GM19463 (cell line): ENCODE data around the gene ADM5.
A peak's percentile ranks its signal among the peaks of the same experiment; 100 is the strongest.

Experiments used
- ATAC-seq: cut with Tn5 transposase; IDR thresholded peaks from one replicate; pipeline ENCODE4 v1.9.1; 2021; ENCODE audit warnings: mild to moderate bottlenecking, moderate library complexity; ENCODE audit not compliant: unreplicated experiment

ADM5 gene

DNA sequence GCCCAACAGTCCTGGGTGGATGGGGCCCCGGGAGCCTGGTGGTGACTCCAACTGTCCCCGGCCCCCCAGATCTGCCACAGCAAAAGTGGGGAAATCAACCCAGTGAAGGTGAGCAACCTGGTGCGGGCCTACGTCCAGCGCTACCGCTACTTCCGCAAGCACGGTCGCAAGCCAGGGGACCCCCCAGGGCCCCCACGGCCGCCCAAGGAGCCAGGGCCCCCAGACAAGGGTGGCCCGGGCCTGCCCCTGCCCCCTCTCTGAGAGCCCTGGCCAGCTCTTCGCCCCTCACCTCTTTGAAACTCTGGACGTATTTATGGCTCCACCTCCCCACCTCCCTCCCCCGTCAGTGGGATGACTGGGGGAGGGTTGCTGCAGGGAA lies 31.3 kb upstream of the ADM5 start:
- ATAC-seq = no peak

DNA sequence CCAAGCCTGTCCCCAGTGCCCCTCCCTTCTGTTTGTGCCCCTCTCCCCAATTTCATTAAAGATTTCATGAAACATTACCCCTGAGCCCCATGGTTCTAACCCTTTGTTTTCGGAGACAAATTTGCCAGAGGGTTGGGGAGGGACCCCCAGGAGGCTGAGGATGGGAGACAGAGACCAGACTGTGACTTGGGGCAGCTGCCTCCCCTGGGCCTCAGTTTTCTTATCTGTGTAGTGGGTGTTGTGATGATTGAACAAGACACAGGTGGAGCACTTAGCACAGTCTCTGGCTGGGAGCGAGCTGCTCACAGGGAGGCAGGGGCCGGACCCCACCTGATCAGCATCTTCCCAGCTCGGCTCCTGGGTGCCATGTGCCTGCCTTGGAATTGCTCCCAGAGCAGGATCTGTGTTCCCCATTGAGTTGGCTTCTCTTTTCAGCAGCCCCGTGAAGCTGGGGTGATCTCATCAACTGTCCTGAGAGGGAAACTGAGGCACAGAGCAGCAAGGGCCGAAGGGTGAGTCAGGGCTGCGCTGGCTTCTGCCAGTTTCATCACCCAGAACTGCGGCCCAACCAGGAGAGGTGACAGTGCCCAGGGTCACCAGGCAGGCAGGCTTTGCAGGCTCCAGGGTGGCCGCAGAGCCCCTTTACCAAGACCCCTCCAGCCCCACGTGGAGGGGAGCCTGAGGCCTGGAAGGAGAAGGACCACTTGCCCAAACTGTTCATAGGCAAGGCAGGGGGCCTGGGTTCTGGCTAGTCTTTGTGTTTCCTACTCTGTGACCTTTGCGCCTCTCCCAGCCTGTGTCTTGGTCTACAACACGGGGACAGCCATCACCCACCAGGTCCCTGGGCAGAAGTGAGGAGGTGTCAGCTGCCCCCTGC lies 30.6 kb upstream of the ADM5 start:
- ATAC-seq = no peak

DNA sequence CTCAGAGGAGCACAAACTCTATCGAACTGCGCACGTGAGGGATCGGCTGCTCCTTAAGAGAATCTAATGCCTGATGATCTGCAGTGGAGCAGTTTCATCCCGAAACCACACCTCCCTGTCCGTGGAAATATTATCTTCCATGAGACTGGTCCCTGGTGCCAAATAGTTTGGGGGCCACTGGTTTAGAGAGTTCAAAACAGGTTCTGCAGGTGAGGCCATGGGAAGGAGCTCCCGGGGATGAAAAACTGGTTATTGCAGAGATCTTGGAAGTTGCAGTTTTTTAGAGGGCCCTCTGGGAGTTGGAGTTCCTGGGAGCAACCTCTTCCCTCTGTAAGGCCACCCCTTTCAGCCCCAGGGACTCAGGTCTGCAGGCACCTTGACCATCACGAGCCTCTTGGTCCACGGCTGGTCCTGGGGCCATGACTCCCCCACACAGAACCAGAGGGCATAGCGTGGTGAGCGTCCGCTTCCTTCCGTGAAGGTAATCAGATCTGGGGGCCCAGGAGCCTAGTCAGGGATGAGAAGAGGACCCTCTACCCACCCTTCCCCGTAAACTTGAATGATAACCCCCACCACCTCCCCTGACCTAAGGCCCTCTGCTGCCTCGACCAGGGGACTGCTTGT lies 28.9 kb upstream of the ADM5 start:
- no peak for ATAC-seq

DNA sequence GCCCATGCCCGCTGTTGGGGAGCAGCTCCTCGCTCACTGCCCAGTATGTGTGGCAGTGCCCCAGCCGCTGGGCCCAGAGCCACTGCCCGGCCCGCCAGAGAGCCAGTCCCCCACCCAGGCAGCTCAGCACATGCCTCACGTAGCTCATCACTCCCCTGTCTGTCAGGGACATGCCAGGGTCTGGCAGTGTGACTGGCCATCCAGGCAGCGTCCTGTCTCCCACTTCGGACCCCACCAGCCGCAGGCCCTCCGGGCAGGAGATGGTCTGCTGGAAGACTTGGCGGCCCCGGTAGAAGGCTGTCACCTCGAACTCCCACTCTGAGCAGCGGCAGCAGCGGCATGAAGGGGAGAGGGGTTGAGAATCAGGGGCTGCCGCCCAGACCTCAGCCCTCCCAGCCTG lies 27.4 kb upstream of the ADM5 start:
- ATAC-seq = no peak

DNA sequence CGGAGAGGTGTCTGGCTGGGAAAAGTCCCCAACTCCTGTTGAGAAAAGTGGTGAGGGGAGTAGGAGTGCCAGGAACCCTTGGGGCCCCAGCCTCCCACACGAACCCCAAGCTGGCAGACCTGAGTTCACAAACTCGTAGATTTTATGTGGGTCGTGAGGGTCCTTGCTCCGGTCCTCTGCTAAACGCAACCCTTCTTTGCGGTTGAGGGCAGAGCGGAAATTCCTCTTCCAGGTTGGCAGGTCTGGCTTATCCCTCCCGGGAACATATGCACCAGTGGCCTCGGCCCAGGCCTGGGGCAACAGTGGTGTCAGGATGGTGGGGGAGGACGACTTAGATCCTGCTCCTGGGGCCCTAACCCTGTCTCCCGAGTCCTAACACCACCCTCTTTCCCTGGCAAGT lies 26.2 kb upstream of the ADM5 start:
- no peak for ATAC-seq

DNA sequence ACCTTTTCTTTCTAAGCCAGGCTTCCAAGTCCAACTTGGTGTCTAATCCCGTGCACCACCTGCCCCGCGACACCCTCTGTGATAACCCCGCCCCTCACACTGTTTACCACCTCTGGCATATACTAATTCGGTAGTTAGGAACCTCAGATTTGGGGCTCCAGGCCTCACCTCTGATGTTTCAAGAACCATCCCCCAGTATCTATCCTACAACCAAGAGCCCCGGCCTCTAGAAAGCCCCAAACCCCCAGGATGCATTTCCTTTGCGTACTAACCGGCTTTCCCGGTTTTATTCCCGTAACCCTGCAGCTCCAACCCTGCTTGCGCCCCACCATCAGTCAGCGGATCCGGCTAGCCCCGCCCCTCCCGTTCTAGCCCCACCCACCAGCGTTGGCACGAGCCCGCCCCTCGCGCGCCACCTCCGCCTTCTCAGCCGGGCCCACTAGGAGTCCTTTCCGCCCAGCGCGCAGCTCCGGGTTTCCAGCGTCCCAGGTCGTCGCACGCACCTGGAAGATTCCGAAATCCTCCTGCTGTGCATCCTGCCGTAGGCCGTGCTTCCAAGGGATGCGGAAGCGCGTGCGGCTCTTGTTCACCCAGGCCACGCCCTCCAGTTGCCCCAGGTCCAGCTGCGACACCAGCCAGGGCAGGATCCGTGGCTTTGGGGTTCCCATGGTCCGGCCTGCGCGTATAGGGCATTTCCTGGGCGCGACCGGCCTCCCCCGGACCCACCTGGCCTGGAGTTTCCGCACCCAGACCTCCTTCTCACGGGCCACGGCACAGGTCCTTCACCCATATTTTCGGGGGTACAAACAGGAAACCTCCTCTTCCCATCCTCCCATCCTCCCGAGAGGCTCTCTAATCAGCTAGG lies 25.0 kb upstream of the ADM5 start:
- ATAC-seq = no peak

DNA sequence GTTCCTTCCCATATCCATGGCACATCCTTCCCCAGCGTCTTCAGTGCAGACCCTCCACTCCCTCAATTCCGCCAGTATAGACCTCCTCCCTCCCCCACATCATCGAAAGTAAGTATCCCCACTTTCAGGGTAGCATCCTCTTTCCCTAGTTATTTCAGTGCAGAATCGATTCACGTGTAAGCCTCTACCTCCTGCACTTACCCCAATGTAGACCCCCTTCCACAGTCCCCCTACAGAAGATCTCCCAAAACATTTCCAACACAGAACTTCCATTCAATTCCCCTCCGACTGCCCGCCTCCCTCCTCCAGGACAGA lies 24.4 kb upstream of the ADM5 start:
- no peak for ATAC-seq

DNA sequence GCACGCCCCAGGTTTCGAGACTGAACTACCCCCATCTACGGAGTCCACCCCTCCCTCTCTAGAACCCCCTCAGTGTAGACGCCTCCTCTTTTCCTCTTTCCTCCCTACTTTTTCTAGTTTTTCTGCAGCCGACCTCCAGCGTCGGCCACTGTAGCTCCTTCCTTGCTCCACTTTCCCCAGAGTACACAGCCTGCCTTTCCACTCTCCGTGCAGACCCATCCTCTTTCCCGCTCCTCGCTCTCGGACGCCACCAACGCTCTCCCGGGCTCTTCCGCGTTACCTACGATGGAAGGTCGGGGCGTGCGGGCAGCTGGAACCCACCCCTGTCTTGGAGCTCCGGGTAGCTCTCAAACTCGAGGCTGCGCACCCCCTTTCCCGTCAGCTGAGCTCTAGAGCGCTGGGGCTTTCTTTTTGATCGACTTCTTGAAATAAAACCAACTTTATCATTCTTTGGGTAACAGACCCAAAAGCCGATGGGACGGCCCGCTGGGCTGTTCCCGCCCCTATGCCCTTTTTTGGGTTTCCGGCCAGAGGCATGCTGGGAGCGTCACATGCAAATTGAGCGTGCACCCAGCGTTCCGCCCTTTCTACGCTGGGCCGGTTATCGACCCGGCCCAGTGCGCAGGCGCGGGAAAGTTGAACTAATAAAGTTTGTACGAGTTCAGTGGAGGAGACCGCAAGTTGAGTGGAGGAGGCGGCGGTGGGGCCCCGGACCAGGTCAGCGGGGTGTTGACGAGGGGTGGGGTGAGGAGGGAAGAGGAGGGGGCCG lies 23.9 kb upstream of the ADM5 start, which contains the start of the genes BCL2L12 and IRF3:
Gene BCL2L12 (plus strand): TSS at position 583 of the 769 bp plus-strand sequence. CDS start 760 bp downstream, outside the sequence.
Gene IRF3 (minus strand): TSS at position 507 of the 769 bp plus-strand sequence. CDS start 1,019 bp downstream, outside the sequence.
- ATAC-seq = peak; percentile 83

DNA sequence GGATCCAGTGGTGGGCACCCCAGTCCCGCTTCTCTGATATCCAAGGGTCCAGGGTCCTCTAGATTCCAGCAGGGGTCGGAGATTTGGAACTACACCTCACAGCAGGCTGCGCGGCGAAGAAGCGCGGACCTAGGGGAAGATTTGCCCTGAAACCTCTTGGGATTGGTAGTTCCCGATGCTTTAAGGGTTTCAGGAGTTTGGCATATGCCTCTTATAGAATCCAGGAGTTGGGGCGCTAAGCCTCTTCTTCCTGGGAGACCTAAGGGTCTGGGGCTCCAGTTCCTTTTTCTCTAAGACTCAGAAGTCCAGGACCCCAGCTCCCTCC lies 23.3 kb upstream of the ADM5 start:
- ATAC-seq = no peak

DNA sequence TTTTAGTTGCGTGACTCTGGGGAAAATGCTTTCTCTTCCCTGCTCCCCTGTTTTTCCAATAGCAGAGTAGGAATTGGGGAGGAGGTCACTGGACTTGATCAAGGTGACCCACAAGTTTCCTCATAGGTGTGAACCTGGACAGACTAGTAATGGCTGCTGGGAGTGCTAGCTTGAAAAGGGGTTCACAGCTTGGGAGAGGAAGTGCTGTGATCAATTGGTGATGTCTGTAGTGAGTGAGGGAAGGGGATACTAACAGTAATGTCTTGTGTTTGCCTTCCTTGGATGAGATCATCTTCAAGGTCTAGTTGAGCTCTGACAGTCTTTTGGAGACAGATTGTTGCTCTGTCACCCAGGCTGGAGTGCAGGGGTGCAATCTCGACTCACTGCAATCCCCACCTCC lies 21.9 kb upstream of the ADM5 start:
- ATAC-seq = no peak

DNA sequence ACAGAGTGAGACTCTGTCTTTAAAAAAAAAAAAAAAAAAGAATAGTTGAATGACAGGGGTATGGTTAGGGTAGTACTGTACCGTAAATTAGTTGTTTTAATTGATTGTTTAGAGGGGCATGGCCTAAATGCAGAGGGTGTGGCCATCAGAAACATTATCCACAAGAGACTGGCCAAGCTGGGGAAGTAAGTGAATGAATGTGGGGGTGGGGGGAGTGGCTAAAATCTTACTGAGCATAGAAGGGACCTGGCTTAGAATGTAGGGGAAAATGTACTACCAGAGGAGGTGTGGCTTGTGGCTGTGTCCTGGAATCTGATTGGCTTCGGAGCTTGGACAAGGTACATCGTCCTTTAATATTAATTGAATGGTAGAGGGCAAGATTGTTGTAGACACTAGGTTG lies 19.9 kb upstream of the ADM5 start:
- no peak for ATAC-seq

DNA sequence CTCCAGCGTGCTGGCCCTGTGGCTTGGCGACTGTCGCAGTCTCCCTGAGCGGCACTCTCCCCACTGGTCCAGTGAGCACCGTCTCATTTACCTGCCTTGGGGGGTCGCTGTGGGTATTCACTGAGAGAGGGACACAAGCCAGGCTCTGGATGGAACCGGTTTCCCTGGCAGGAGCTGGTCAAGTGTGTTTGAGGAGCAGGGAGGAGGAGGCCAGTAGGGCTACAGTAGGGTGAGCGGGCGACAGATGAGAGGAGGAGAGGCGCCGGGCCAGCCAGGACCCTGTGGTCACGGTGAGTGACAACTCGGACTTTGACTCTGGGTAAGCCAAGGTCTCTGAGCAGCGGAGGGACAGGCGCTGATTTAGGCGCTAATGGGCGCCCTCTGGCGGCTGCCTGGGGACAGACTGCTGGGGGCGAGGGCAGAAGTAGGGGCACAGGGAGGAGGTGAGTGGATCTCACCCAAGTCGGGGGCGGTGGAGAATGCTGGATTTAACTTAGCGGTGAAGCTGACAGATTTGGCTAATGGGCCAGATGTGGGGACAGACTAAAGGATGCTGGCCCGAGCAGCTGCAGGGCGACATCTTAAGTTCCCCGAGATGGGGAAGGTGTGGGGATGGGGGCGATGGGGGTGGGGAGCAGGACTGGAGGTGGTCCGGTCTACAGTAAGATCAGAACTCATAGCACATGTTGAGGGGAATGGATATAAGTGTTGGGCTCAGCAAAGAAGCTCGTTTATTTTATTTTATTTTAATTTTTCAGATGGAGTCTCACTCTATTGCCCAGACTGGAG lies 17.1 kb upstream of the ADM5 start:
- ATAC-seq = no peak

DNA sequence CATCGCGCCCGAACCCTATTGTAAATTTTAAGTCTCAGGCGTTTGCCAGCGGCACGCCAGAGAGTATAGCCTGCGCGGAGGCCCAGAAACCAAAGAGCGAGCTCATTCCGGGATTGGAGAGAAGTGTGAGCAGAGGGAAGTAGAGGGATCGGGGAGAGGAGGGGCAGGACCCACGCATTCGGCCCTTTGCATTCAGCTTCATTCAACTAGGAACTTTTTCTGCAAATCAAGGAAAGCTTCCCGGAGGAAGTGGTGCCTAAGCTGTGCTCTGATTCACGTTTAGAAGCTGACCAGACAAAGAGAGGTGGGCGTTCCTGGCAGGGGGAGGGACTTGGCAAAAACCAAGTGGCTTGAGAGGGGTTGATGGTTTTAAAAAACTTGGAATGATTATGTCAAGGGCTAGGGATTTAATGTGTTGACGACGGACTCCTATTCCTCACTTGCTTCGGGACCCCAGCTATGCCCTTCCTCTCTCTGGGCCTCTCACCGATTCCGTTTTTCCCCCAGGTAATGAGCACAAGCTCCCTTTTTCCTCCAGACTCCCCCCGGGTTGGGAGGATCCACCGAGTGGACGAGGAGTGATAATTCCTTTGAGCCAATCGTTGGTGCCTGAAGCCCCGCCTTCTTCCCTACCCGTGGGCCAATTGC lies 13.1 kb upstream of the ADM5 start:
- ATAC-seq = no peak

DNA sequence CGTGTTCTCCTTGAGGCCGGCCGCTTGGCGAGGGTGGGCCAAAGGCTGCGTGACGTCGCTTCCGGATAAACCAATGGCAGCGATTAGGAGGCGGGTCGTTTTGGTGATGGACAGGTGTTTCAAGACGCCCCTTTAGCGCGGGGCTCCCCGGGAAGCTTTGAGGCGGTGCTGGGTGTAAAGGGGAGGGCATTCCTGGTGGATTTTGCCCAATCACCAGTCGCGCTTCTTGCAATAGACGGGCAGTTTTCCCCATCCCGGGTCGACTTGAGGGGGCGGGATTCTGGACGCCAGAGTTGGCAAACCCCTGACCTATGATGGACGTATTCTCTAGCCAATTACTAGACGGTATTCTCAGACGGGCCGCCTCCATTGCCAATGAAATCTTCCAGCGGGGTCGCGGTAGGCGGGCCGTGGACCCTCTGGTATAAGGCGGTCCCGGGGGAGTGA lies 12.6 kb upstream of the ADM5 start:
- peak; percentile 66 for ATAC-seq

DNA sequence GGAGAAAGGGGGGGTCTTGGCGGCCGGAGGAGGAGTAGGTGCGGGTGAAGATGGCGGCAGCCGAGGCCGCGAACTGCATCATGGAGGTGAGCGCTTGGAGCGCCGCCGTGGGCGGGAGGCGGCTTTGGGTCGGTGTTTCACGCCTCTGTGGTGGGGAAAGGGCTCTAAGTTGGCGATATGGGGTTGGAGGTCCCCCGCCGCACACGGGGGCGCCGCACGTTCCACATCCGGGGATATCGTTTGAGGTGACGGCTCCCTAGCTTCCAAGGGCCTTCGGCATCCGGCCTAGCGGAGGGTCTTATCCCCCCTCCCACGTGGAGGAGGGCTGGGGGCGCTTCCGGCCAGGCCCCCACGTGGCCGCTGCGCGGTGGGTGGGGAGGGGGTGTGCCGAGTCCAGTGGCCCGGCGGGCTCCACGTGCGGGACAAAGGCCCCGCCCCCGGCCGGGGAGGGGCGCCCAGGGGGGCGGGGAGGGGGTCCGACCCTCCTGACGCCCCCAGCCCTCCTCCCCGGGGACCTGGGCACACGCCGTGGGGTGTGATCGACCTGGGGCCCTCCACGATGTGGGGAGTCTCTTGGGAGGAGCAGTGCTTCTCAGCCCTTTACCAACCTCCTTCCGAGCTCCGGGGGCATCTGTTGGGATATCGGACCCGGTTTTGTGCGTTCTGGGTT lies 12.0 kb upstream of the ADM5 start, which contains the start of gene PRMT1:
Gene PRMT1 (plus strand): TSS at position 41 of the 670 bp plus-strand sequence. CDS start 10 bp downstream, at position 51.
- ATAC-seq = no peak

DNA sequence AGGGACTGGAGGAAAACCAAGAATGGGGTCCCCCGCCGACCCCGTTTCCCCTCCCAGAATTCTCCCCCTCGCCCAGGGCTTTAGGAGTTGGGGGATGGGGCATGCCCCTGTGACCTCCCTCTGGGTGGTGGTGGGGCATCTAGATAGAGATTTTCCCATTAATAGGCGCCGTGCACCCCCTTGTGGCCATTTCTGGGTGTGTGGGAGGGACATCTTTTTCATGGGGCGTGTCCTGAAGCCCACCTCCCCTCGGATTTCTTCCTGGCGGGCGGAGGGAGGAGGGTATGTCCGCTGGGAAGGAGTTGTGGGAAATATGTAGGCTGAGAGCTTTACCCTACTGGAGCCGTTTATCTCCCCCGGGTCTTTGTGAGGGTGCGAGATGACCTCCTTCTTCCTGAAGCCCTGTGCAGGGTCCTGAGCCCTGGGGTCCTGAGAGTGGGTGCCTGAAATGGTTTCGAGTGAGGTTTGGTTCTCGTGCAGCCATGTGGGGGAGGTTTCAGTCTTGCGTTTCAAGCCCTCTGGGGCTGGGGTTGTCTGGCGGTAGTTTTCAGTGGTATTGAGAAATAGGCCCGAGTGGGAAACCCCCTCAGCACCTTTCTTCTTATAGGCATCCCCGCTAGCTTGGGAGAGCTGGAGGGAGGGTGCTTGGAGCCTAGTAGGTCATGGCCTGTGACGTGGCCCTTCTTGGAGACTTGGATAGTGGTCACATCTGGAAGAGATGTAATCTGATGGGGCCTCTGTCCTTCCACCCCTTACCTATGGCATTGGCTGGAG lies 11.3 kb upstream of the ADM5 start:
- no peak for ATAC-seq

DNA sequence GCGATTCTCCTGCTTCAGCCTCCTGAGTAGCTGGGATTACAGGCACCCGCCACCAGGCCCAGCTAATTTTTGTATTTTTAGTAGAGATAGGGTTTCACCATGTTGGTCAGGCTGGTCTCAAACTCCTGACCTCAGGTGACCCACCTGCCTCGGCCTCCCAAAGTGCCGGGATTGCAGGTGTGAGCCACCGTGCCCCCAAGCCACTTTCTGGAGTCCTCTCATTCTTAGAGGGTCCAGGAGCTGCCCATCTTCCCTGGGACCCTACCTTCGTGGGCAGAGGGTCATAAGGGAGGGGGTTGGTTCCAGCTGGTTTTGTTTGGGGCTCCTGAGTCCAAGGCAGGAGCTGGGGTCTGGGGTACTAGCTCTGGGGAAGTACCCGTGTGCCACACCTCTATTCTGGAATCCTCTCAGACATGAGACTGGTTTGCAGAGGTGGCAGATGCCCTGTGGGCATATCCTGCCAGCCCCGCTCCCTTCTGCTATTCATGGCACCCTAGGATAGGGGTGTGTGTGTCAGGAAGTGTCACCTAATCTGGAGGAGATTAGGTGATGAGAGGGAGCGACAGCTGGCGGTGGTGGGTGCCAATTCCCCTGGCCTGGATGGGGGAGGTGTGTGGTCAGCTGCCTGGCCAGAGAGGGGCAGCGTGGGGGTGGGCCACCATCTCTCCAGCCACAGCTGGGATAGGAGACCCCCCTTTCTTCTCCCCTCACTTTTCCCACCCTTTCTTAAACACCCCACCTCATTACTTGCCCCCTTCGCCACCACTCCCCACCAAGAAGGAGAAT lies 10.2 kb upstream of the ADM5 start:
- ATAC-seq = no peak
